Measurements from ENCODE around the gene STPG1.

Gene STPG1

GRCh38 chr1:24319312-24319863, 94.2 kb downstream of the STPG1 start, which contains the start of gene GRHL3:
Gene GRHL3, plus strand, starts transcription at chr1:24319357. Its CDS starts 195 bp downstream, at chr1:24319552.
- DNase-seq (ENCODE audit: low read depth in 1 of 2, low spot score in 1 of 2) = no peak

- no peak for DNase-seq (ENCODE audit: low read depth in 1 of 2, low spot score in 1 of 2)
Measured at GRCh38 chr1:24318615-24319311, 94.8 kb downstream of the STPG1 start.

- no peak for DNase-seq (ENCODE audit: low read depth in 1 of 2, low spot score in 1 of 2)
Measured at GRCh38 chr1:24317956-24318614, 95.5 kb downstream of the STPG1 start.

GRCh38 chr1:24317081-24317480, 96.5 kb downstream of the STPG1 start:
- no peak for DNase-seq (ENCODE audit: low read depth in 1 of 2, low spot score in 1 of 2)

GRCh38 chr1:24316645-24317044, 96.9 kb downstream of the STPG1 start:
- no peak for DNase-seq (ENCODE audit: low read depth in 1 of 2, low spot score in 1 of 2)

- DNase-seq (ENCODE audit: low read depth in 1 of 2, low spot score in 1 of 2) = no peak
Measured at GRCh38 chr1:24315391-24315790, 98.2 kb downstream of the STPG1 start.

- DNase-seq (ENCODE audit: low read depth in 1 of 2, low spot score in 1 of 2) = no peak
Measured at GRCh38 chr1:24311741-24312140, 101.8 kb downstream of the STPG1 start.

- no peak for DNase-seq (ENCODE audit: low read depth in 1 of 2, low spot score in 1 of 2)
Measured at GRCh38 chr1:24311234-24311633, 102.3 kb downstream of the STPG1 start.

- DNase-seq (ENCODE audit: low read depth in 1 of 2, low spot score in 1 of 2) = no peak
Measured at GRCh38 chr1:24309762-24310485, 103.7 kb downstream of the STPG1 start.

- no peak for DNase-seq (ENCODE audit: low read depth in 1 of 2, low spot score in 1 of 2)
Measured at GRCh38 chr1:24308365-24309015, 105.1 kb downstream of the STPG1 start.

Data from activated CD4-positive, alpha-beta T cell treated with anti-CD3 and anti-CD28 coated beads, Interleukin-2, amount 50 U/mL, for 24 hours (primary cell).